K562 (cell line): Measurements from ENCODE around the gene CBFA2T3. TPM values are rescaled to one million over a fixed set of nuclear protein-coding genes. Genes with fewer than 3 reads are reported as not detected.

ENCODE experiments used
- GATA2 ChIP-seq: sonication (generic); formaldehyde crosslinking; IDR thresholded peaks from 2 replicates; pipeline ENCODE4 v1.4.0; 2020; ENCODE audit warnings: mild to moderate bottlenecking, missing genetic modification reagents
- SIX5 ChIP-seq, 2 experiments: IDR thresholded peaks; 2 replicates each; pipeline ENCODE4 v1.6.1; 2011; ENCODE audit warnings: low read length in 2 of 2, borderline replicate concordance in 1 of 2, low read depth in 1 of 2, mild to moderate bottlenecking in 1 of 2, moderate library complexity in 1 of 2; ENCODE audit not compliant: insufficient read depth in 1 of 2
- TFAP4 ChIP-seq: sonication (generic); formaldehyde crosslinking; IDR thresholded peaks from 2 replicates; pipeline ENCODE4 v1.8.0; 2022; ENCODE audit warnings: missing genetic modification reagents, mild to moderate bottlenecking, moderate library complexity, borderline replicate concordance
- THAP7 ChIP-seq: fragments of 250-450 bp; sonication (Bioruptor Pico); IDR thresholded peaks from 2 replicates; pipeline ENCODE4 v1.5.0; 2021
- ZBTB40 ChIP-seq, 2 experiments: fragments of 450-650 bp in 1 of 2; sonication (generic) in 1 of 2; formaldehyde crosslinking in 1 of 2; IDR thresholded peaks; 2 replicates each; pipeline versions ENCODE4 v1.7.1 to v1.9.0; 2016 to 2022; ENCODE audit warnings: inconsistent platforms in 1 of 2, mild to moderate bottlenecking in 1 of 2, missing genetic modification reagents in 1 of 2
- polyA plus RNA-seq, 8 experiments: library from polyadenylated mRNA; depleted of rRNA in 4 of 8; stranded (reverse) in 5 of 8; unstranded in 3 of 8; fragments of >200 nt; fragmentation: Nextera tagmentation in 2 of 8; fragmentation: Illumina TruSeq in 1 of 8; extraction: Ambion mirVana in 2 of 8; extraction: Trizol in 1 of 8; gene quantifications; 2 replicates each; pipeline versions ENCODE4 v1.2.1 to v1.2.3, GENCODE V29; 2011 to 2014; ENCODE audit warnings: inconsistent platforms in 1 of 8, missing spikeins in 1 of 8
- total RNA-seq, 7 experiments: library from RNA; depleted of rRNA in 6 of 7; stranded (reverse); fragments of >200 nt in 6 of 7; fragmentation: Illumina TruSeq in 2 of 7; extraction: Trizol in 2 of 7; gene quantifications; 2 replicates each; pipeline versions ENCODE4 v1.2.1 to v1.2.3, GENCODE V29; 2011 to 2021; ENCODE audit warnings: low replicate concordance in 1 of 7
- TF ChIP-seq, protein P1 (sequence below): fragments of 450-650 bp; IDR thresholded peaks from 2 replicates; pipeline ENCODE4 v1.6.1; 2016; ENCODE audit warnings: low read depth

The CBFA2T3 gene
- total and polyA plus RNA-seq, 9 of the 15 experiments (the other 6 are each of a cell fraction or from before 2014, with no cell fraction given): 2.3 to 145 (median 6.7) TPM

- TF ChIP-seq ZBTB40 (IDR thresholded peaks at IDR 0.05): no peak
- TF ChIP-seq ZBTB40 (CRISPR knock-in tag; IDR thresholded peaks at IDR 0.05): no peak
- TF ChIP-seq GATA2: 0 out of 2 replicates have a peak, but pooled peaks have one; percentile 18
- no peak for TF ChIP-seq SIX5 (IDR thresholded peaks at IDR 0.05; ENCODE audit: borderline replicate concordance in 1 of 2, insufficient read depth in 1 of 2, low read depth in 1 of 2, low read length in 2 of 2)
- TF ChIP-seq, protein P1, sequence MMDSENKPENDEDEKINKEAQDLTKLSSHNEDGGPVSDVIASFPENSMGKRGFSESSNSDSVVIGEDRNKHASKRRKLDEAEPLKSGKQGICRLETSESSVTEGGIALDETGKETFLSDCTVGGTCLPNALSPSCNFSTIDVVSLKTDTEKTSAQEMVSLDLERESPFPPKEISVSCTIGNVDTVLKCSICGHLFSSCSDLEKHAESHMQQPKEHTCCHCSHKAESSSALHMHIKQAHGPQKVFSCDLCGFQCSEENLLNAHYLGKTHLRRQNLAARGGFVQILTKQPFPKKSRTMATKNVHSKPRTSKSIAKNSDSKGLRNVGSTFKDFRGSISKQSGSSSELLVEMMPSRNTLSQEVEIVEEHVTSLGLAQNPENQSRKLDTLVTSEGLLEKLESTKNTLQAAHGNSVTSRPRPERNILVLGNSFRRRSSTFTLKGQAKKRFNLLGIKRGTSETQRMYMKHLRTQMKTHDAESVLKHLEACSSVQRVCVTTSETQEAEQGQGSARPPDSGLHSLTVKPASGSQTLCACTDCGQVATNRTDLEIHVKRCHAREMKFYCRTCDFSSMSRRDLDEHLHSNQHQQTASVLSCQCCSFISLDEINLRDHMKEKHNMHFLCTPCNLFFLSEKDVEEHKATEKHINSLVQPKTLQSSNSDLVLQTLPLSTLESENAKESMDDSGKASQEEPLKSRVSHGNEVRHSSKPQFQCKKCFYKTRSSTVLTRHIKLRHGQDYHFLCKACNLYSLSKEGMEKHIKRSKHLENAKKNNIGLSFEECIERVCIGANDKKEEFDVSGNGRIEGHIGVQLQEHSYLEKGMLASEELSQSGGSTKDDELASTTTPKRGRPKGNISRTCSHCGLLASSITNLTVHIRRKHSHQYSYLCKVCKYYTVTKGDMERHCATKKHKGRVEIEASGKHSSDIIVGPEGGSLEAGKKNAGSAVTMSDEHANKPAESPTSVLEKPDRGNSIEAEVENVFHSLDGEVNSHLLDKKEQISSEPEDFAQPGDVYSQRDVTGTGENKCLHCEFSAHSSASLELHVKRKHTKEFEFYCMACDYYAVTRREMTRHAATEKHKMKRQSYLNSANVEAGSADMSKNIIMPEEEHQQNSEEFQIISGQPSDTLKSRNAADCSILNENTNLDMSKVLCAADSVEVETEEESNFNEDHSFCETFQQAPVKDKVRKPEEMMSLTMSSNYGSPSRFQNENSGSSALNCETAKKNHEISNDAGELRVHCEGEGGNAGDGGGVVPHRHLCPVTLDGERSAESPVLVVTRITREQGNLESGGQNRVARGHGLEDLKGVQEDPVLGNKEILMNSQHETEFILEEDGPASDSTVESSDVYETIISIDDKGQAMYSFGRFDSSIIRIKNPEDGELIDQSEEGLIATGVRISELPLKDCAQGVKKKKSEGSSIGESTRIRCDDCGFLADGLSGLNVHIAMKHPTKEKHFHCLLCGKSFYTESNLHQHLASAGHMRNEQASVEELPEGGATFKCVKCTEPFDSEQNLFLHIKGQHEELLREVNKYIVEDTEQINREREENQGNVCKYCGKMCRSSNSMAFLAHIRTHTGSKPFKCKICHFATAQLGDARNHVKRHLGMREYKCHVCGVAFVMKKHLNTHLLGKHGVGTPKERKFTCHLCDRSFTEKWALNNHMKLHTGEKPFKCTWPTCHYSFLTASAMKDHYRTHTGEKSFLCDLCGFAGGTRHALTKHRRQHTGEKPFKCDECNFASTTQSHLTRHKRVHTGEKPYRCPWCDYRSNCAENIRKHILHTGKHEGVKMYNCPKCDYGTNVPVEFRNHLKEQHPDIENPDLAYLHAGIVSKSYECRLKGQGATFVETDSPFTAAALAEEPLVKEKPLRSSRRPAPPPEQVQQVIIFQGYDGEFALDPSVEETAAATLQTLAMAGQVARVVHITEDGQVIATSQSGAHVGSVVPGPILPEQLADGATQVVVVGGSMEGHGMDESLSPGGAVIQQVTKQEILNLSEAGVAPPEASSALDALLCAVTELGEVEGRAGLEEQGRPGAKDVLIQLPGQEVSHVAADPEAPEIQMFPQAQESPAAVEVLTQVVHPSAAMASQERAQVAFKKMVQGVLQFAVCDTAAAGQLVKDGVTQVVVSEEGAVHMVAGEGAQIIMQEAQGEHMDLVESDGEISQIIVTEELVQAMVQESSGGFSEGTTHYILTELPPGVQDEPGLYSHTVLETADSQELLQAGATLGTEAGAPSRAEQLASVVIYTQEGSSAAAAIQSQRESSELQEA: no peak
- no peak for TF ChIP-seq THAP7
- TF ChIP-seq TFAP4 (CRISPR knock-in tag): peak; percentile 45; the same call in 1 of the 2 replicates
Observed at GRCh38 chr16:88870608-88871348, 106.2 kb downstream of the CBFA2T3 start (continued).
